Glutamatergic neuron (in vitro differentiated cells): Measurements from ENCODE around the gene MSI2. TPM values are rescaled to one million over a fixed set of nuclear protein-coding genes. Genes with fewer than 3 reads are reported as not detected.
A peak's percentile ranks its signal among the peaks of the same experiment; 100 is the strongest.

Experiments
- DNase-seq: peaks from one replicate; pipeline ENCODE4 v3.0.0; 2022
- H3K27ac Mint-ChIP-seq: one replicate; pipeline ENCODE4 v1.8.0; 2020; ENCODE audit warnings: mild to moderate bottlenecking, mixed read lengths, inconsistent platforms; ENCODE audit not compliant: unreplicated experiment
- H3K27me3 Mint-ChIP-seq: one replicate; pipeline ENCODE4 v1.8.0; 2020; ENCODE audit warnings: mild to moderate bottlenecking, moderate library complexity, mixed read lengths, inconsistent platforms; ENCODE audit not compliant: unreplicated experiment
- H3K36me3 Mint-ChIP-seq: one replicate; pipeline ENCODE4 v1.8.0; 2020; ENCODE audit warnings: mild to moderate bottlenecking, mixed read lengths, inconsistent platforms; ENCODE audit not compliant: unreplicated experiment
- H3K4me1 Mint-ChIP-seq: one replicate; pipeline ENCODE4 v1.8.0; 2020; ENCODE audit warnings: mild to moderate bottlenecking, low read depth, mixed read lengths, inconsistent platforms; ENCODE audit not compliant: unreplicated experiment
- H3K4me3 Mint-ChIP-seq: one replicate; pipeline ENCODE4 v1.8.0; 2020; ENCODE audit warnings: mild to moderate bottlenecking, mixed read lengths, inconsistent platforms; ENCODE audit not compliant: unreplicated experiment
- H3K9me3 Mint-ChIP-seq: one replicate; pipeline ENCODE4 v1.8.0; 2020; ENCODE audit warnings: mild to moderate bottlenecking, moderate library complexity, mixed read lengths, inconsistent platforms; ENCODE audit not compliant: unreplicated experiment
- total RNA-seq: library from RNA; stranded (reverse); fragmentation: NEBNext Ultra II Directional; extraction: Animal tissue kit (Norgen Biotek cat#: 25700); gene quantifications from one replicate; pipeline ENCODE4 v1.2.1, GENCODE V29; 2021; ENCODE audit not compliant: unreplicated experiment
- TF ChIP-seq, protein P1 (sequence below): fragments of 200-600 bp; sonication (generic); IDR thresholded peaks from one replicate; pipeline ENCODE4 v1.5.0; 2021; ENCODE audit not compliant: partially characterized antibody, unreplicated experiment

The MSI2 gene
- total RNA-seq, 1 donor from 2014 or later, result 141 TPM

DNA sequence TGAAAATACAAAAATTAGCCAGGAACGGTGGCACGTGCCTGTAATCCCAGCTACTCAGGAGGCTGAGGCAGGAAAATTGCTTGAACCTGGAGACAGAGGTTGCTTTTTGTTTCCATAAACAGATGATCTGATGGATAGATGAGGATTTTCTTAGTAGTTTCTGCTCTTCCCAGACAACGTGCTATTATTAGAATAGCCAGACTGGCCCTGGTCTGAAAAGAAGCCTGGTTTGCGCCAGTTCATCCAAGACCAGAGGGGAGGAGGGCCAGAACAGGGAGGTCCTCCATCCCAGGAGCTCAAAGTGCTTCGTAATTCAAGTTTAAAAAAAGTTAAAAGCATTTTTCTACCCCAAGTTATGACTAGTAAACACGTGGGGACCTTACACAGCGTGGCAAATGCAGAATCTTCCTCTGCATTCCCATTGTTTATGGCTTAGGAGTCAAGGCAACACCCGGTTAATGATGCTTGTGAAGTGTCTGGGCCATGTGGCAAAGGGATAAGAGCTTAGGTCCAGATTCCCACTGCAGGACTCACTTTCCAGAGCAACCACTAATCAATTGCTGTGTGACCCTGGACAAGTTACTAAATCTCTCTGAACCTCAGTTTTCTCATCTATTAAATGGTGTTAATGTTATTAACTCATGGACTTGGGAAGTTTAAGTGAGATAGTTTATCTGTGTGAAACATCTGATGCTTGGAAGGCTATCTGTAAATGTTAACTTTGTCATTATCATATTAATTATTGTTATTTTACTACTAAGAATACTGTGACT, 283.4 kb downstream of the MSI2 start:
- H3K36me3 Mint-ChIP-seq, result no peaks in the 10 kb centered on the region
- H3K27me3 Mint-ChIP-seq, result peaks cover 6% of the 10 kb centered on the region
- H3K9me3 Mint-ChIP-seq, result peaks cover 11% of the 10 kb centered on the region
- H3K4me1 Mint-ChIP-seq, result peaks cover 38% of the 10 kb centered on the region
- H3K4me3 Mint-ChIP-seq, result no peak overlapping the region
- H3K27ac Mint-ChIP-seq, result no peak overlapping the region
- TF ChIP-seq, protein P1, sequence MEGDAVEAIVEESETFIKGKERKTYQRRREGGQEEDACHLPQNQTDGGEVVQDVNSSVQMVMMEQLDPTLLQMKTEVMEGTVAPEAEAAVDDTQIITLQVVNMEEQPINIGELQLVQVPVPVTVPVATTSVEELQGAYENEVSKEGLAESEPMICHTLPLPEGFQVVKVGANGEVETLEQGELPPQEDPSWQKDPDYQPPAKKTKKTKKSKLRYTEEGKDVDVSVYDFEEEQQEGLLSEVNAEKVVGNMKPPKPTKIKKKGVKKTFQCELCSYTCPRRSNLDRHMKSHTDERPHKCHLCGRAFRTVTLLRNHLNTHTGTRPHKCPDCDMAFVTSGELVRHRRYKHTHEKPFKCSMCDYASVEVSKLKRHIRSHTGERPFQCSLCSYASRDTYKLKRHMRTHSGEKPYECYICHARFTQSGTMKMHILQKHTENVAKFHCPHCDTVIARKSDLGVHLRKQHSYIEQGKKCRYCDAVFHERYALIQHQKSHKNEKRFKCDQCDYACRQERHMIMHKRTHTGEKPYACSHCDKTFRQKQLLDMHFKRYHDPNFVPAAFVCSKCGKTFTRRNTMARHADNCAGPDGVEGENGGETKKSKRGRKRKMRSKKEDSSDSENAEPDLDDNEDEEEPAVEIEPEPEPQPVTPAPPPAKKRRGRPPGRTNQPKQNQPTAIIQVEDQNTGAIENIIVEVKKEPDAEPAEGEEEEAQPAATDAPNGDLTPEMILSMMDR, result no peak
- no peak for DNase-seq

DNA sequence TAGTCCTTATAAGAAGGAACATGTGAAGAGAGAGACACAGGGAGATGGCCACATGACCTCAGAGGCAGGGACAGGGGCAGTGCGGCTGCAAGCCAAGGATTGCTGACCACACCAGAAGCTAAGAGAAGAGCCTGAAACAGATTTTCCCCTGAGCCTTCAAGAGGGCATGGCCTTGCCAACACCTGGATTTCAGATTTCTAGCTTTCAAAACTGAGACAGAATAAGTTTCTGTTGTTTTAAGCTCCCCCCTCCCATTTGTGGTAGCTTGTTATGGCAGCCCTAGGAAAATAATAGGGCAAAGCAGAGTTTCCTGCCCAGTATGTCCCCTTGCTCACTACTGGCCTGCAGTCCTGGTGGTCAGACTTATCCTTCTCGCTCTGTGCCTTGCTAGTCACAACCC, 284.3 kb downstream of the MSI2 start:
- H3K4me1 Mint-ChIP-seq, result peaks cover 46% of the 10 kb centered on the region
- H3K36me3 Mint-ChIP-seq, result no peaks in the 10 kb centered on the region
- H3K9me3 Mint-ChIP-seq, result peaks cover 12% of the 10 kb centered on the region
- no peak overlapping the region for H3K4me3 Mint-ChIP-seq
- no peak for DNase-seq
- no peak overlapping the region for H3K27ac Mint-ChIP-seq
- peaks cover 10% of the 10 kb centered on the region for H3K27me3 Mint-ChIP-seq
- TF ChIP-seq, protein P1, result no peak

DNA sequence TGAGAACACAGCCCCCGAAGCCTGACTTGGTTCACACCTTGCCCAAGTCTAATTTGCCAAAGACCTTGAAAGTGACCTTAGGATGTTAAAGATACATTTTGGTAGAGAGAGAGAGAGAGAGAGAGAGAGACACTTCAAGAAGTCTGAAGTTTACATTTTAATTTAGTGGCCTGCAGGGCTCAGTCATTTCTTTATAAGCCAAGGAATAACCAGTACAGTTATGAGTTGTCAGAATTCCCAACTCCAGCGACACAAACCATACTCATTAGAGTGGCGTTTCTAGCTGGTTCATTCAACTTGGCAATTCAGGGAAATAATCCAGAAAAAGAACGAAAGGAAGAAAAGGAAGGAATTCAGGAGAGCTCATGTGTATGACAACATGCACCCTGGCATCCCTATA, 284.7 kb downstream of the MSI2 start:
- no peak overlapping the region for H3K4me3 Mint-ChIP-seq
- peaks cover 50% of the 10 kb centered on the region for H3K4me1 Mint-ChIP-seq
- H3K9me3 Mint-ChIP-seq, result peaks cover 10% of the 10 kb centered on the region
- peaks cover 9% of the 10 kb centered on the region for H3K27me3 Mint-ChIP-seq
- H3K27ac Mint-ChIP-seq, result no peak overlapping the region
- no peak for DNase-seq
- TF ChIP-seq, protein P1, result no peak
- no peaks in the 10 kb centered on the region for H3K36me3 Mint-ChIP-seq

DNA sequence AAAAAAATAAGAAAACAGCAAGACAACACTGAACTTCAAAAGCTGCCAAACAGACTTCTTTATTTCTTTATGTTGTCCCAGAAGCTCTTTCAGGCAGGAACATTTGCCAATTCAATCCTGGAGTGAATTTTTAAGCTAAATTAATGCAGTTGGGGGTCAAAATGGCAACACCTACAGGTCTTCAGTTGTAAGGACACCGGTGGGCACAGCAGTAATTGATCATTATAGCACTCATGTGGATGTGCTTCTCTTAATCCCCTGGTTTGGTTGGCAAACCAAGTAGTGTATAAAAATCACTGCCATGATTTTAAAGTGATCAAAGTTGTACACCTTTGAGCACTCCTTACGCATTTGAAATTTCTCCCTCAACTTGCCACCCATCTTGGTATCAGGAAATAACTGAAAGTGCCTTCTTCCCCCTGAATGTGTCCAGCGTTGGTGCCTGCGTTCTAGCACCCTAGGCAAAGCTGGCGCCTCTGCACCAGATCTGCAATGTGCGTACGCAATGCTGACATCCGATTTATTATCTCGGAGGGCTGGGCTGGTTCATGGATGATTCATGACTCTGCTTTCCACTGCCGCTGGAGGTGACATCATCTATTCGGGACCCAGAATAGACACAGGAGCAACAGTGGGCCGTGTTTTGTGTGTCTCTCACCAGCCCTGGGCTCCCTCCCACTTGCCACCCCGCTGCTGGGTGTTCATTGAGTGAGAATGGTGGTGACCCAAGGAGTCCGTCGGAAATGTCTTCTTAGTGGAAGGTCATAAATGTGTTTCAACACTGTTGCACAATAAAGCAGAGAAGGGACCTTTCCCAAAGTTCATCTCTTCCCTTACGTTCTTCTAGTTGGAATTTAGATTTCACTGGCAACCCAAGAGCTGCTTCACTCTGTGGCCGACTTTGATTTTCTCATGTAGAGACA, 285.4 kb downstream of the MSI2 start:
- Mint-ChIP-seq H3K4me3 (peak overlapping the region; percentile 18), H3K4me1 (peaks cover 53% of the 10 kb centered on the region), H3K36me3 (no peaks in the 10 kb centered on the region), H3K27ac (no peak overlapping the region), H3K9me3 (peaks cover 10% of the 10 kb centered on the region), H3K27me3 (peaks cover 9% of the 10 kb centered on the region)
- TF ChIP-seq, protein P1, result no peak
- no peak for DNase-seq

DNA sequence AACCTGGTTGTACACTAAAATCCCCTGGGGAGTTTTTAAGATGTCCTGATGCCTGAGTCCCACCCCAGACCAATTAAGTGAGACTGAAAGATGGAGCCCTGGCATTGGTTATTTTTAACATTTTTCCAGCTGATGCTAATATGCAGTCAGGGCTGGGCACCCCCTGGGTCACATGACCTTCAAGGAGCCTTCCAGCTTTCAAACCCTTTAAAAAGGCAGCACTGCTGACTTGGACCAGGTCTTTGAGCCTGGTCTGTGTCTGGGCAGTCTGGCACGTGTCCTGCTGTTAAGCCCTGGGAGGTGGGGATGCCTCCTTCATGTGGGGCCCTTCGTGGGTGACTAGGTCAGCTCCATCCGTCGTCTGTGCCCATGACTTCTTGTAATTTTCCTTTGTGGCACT, 286.2 kb downstream of the MSI2 start:
- peaks cover 13% of the 10 kb centered on the region for H3K27me3 Mint-ChIP-seq
- H3K4me3 Mint-ChIP-seq, result peak overlapping the region; percentile 18
- no peak for DNase-seq
- no peak overlapping the region for H3K27ac Mint-ChIP-seq
- H3K4me1 Mint-ChIP-seq, result peaks cover 60% of the 10 kb centered on the region
- no peaks in the 10 kb centered on the region for H3K36me3 Mint-ChIP-seq
- TF ChIP-seq, protein P1, result no peak
- peaks cover 10% of the 10 kb centered on the region for H3K9me3 Mint-ChIP-seq
